HG03039 (cell line): Measurements from ENCODE around the gene AP3D1.
"Not testable (repeated sequence)": the region's sequence is repeated elsewhere in the genome, so short reads cannot be mapped to it uniquely, and the experiment has no call there.

Experiments used
- ATAC-seq: cut with Tn5 transposase; IDR thresholded peaks from one replicate; pipeline ENCODE4 v1.9.1; 2021; ENCODE audit warnings: mild to moderate bottlenecking, moderate library complexity; ENCODE audit not compliant: unreplicated experiment

AP3D1 gene

DNA sequence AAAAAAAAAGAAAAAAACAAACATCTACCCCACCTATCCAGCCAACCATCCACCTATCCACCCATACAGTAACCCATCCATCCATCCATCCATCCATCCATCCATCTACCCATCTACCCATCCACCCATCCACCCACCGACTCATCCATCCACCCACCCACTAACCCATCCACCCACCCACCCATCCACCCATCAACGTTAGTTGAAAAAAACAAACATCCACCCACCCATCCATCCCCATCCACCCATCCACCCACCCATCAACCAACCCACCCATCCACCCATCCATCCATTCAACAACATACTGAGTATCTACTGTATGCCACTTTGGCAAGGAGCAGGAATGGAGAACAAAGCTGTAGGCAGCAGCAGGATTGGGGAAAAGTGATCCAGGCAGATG is 6.1 kb upstream of the AP3D1 start:
- no peak for ATAC-seq

DNA sequence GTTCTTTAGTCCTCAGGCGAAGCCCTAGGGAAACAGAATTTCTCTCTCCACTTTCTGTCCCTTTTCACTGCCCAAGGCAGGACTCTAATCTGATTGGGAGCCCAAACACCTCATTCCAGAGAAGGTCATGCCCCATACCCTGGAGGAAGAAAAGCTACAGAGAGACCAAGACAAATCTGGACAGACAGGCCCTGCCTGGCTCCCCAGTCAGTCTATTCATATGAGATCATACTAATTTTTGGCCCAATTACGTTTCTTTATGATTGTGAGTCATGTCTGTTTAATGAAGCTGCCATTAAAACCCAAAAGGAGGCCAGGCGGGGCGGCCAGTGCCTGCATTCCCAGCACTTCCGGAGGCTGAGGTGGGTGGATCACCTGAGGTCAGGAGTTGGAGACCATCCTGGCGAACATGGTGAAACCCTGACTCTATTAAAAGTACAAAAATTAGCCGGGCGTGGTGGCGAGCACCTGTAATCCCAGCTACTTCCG is 3.3 kb upstream of the AP3D1 start:
- no peak for ATAC-seq

DNA sequence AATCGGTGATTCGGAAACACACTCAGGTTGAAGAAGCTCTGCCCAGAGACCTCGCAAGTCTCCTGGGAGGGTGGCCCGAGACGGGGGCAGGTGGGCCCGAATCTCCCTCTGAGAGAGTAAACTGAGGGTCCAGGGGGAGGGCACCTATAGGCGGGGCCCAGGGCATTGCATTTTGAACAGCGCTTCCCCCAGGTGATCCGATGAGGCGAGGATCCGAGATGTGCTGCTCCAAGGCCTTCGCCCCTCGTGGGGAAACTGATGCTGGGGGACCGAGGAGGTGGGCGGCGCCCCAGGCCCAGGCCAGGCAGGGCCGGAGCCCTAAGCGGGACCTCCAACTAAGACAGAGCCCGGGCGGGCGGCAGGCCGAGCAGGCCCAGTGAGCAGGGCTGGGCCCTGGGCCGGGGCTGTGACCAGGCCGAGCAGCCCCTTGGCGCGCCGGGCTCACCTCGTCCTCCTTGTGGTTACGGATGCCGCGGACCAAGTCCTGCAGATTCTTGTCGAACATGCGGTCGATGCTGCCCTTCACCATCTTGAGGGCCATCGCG is 500 bp downstream of the AP3D1 start:
- peak; percentile 17 for ATAC-seq

DNA sequence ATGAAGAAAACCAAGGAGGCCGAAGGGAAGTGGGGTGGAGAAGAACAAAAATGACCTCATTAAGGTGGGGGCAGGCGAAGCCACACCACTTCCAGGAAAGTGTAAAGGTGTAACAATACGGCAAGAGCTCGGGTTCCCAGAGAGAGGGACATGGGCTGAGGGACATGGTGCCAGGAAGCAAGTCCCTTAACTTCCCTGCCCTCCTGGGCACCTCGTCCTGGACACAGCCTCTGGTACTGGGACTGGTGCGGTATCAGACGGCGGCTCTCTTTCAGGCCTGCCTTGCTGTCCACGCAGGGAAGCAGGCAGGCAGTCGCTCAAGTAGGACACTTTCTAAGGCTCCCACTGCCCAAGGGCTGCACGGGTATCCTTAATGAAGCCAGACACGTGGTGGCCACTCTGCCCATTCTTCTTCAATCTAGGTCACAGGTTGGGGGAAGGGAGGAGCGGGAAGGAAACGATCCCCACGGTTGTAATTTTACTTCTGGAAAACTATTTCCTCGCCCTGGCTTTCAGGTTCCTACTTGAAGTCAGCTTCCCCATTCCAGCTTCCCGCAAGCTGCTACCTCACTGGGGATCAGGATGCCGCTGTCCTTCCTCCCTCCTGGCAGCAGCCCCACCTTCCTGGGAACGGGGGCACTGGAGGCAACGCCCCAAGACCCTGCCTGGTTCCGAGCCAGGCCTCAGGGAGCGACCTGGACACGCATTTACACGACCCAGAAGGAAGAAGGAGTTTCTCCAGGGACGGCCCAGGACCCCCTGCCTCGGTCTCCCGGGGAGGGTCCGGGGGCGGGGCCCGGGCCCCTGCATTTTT is 1.2 kb downstream of the AP3D1 start:
- no peak for ATAC-seq

DNA sequence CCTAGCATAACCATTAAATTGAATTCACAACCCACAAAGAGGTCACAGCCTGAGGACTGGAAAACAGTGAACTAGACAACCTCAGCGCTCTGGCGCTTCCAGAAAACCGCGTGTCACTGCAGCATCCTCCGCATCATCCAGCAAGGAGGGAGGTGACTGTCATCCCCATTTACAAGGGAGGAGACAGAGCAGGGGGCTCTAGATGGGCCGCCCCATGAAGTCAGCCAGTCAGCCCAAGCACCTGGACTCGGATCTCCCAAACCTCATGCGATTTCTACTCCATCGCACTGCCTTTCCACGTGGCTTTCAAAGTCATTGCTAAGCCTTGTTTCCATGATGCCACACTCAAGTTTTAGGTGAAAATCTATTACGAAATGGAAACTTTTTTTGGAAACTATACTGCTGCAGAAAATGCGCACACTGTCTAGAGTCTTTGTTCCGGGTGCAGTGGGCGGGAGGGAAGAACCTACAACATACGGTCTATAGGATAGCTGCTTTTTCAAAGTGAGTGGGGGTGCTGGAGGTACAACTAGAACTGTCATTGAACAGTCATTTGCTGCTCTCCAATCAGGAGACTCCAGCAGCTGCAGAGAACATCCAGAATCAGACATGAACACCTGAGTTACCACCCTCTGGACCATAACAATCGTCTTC is 2.8 kb downstream of the AP3D1 start:
- no peak for ATAC-seq

DNA sequence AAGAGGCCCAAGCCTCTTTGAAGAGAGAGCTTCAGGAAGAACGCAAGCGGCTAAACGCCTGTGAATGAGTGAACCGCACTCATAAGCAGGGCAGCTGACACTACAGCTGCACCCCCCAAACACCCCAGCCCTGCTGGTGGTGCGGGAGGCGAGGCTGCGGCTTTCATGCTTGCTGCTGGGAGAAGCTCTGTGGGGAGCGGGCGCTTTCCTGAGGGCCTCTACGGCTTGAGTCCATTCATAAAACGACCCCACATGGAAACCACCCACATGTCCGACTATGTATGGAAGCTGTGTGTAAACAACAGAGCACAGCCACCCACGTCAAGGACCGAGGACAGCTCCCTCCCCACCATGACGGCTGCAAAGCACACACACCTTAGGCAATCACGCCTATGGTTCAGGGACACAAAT is 5.5 kb downstream of the AP3D1 start:
- ATAC-seq: no peak

DNA sequence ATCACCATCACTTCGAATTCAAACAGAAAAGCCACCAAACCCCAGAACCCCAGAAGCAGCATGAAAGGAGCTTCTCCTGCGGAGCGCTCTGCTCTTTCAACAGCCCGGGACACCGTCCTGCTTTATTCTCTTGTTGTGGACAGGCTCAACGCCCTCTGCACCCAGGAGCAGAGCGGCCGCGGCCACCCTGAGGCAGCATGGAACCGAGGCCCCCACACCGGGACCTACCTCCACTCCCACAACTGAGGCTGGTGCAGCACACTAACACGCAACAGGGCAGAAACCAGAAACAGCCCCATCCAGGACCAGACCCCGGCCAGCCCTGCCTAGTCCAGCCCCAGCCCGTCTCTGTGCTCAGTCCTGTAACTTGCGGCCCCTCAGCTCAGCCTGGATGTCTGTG is 7.2 kb downstream of the AP3D1 start:
- ATAC-seq: no peak

DNA sequence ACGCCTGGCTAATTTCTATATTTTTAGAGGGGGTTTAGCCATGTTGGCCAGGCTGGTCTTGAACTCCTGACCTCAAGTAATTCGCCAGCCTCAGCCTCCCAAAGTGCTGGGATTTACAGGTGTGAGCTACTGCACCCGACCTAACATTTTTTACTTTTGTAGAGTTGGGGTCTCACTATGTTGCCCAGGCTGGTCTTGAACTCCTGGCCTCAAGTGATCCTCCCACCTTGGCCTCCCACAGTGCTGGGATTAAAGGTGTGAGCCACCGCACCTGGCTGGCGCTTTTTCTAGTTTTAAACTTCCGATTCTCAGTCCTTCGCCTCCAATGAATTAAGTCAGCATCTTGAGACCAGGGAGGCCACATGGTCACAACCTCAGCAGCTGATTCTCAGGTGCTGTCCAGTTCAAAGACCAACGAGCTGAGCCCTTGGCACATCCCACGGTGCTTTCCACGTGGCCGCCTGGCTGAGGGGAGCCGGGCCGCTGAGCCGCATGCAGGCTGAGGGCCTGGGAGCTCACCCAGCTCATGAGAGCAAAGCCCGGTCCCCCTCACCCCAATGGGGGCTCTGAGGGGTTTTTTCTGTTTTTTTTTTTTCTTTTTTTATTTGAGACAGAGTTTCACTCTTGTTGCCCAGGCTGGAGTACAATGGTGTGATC is 9.1 kb downstream of the AP3D1 start:
- ATAC-seq: no peak

DNA sequence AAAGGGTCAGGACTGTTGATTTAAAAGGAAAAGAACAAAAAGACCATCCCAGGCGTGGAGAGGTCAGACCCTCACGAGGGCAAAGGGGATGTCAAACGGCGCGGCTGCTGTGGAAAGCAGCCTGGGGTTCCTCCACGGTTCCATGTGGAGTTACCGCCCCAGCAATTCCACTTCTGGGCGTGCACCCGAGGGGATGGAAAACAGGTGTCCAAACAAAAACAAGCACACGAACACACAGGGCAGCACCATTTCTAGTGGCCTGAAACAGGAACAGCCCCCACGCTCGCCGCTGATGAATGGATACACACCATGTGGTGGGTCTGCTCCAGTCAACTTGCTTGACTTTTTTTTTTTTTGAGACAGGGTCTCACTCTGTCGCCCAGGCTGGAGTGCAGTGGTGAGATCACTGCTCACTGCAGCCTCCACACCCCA is 11.2 kb downstream of the AP3D1 start:
- ATAC-seq: no peak

DNA sequence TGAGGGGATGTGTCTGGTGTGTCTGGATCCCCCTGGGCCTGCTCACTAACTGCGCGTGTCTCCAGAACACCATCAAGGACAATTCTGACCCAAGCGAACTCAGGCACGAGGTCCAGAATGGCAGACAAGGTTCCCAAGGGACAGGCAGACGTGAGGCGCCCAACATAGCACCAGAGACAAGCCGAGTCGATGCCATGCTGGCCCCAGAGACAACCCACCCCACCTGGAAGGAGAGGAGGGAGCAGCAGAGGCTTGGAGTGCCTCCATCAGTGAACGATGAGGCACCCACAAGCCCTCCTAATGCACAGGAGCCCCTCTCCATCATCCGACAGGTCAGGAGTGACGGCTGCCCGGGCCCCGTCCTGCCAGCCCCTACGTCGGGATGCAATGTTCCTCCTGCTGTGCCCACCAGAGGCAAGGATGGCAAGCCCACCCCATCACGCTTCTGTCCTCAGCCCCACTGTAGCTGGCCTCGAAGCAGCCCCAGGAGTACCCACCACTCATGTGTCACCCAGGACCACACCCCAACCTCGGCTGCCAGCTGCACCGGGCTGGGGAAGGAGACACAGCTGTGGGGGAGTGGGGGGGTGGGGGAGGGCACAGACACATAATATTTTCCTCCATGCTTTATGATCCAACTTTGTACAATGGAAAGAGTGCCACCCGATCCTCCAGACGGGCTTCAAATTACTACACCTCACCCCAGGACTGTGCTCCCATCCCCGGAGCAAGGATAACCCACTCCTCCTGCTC is 11.8 kb downstream of the AP3D1 start:
- no peak for ATAC-seq

DNA sequence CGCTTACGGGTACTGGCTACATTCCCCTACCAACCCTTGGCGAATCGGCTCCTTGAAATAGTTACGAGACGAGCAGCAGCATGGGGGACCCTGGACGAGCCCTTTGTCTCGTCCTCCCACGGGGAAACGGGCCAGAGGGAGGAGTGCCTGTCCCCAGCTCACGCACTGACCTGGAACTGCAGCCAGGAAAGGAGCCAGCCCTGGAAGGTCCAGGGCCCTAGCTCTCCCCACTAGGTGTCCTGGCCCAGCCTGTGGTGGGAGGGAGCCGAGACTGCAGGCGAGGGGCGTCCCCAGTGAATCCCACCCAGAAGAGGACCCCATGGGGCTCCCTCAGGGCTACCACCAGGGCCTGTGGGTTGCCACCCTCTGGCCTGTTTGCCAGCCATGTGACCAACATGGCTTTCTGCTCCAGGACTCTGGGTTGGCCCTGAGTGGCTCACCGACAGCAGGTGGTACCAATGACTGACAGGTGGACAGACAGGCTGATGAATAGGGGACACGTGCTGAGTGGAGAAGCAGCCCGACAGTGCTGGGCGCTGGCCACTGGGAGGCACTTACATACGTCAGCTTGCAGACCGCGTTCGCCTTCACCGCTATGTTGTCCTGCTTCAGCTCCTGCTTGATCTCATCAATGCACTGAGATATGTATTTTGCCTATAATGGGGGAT is 13.2 kb downstream of the AP3D1 start:
- ATAC-seq: no peak

DNA sequence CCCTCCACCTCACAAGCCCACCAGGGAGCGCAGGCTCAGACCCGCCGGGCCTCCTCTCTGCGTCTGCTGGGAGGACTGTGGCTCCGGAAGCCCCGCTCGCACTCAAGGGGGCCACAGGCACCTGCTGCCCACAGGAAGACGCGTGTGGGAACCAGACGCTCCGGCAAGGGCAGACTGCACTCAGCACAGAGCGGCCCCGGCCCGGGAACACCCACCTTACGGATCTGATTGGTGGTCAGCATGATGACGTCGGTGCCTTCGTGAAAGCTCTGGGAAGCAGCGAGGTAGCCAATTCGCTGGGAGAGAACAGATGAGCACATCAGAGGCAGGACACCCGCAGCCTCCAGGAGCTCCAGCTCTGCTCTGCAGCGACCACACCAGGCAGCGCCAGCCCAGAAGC is 14.6 kb downstream of the AP3D1 start:
- ATAC-seq: no peak

DNA sequence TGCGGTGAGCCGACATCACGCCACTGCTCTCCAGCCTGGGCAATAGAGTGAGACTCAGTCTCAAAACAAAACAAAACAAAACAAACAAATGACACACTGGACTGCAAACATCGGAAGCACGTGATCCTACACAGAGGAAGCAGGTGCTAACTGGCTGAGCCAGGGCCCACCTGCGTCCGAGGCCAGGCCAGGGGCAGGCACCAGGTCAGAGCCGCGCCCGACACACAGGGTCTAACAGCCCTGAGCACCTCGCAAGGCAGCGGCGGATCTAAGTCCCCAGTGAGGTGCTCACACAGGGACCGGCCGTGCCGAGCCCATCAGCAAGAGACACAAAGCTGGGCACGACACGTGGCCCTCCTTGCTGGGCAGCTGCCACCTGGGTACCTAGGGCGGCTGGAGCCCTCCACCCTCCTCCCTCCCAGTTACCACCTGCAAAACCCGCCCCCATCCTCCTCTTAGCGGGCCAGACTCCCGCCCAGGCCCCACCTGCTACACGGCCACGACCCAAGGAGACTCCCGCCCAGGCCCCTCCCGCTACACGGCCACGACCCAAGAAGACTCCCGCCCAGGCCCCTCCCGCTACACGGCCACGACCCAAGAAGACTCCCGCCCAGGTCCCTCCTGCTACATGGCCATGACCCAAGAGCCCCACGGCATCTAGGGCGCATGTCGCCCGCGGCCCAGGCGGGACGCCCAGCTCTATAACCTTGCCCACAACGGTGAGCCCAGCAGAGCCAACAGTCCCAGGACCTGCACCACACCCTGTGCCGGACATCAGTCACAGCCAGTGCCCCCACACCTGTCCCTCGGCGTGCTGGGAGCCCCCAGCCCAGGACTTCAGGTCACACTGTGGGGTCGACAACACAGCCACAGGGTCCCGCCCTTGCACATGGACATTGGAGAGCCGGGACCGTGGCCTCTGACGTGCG is 15.6 kb downstream of the AP3D1 start:
- no peak for ATAC-seq

DNA sequence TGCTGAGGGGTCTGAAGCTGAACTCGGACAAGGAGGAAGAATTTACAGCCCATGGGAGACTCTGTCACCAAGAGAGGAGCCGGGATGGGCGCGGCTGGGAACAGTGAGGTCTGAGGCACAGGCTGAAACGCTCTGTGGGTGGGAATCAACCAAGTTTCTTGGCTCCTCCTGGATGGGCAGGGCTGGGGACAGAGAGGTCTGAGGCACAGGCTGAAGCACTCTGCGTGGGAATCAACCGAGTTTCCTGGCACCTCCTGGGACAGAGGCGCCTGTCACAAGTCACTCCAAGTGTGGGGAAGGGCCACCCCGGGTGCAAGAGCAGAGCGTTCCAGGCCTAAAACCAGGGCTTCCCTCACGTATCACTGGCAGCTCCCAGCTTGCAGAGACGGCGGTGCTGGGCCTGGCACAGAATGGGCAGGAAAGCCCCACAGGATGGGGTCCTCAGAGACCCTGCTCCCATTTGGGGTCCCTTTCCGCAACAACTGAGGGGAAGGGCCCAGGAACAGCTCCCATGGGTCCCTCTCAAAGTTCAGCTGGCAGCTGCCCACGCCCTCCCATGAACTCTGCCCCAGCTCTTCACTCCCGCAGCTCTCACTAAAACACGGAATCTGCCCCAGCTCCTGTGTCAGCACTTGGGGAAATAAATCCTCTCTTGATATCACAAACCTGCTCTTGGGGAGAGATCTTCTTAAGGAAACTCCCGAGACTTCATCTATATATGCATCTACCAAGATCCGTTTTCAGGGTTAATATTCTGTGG is 18.5 kb downstream of the AP3D1 start:
- ATAC-seq: no peak

DNA sequence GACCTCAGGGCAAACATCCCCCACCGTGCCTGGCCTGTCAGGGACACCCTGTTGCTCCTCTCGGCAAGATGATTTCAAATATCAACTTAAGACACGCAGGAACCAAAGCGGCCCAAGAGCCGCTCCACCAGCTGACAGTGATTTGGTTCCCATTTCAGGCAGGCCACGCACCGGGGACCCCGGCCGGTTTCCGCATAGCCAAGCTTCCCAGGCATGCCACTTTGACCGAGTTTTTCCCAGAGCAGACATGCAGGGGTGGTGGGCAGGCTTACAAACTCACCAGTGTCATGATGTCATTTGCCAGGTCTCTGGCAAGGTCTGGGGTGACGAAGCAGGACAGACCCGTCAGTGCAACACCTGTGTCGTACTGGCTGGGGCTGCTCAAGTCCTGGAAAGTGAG is 19.2 kb downstream of the AP3D1 start:
- no peak for ATAC-seq

DNA sequence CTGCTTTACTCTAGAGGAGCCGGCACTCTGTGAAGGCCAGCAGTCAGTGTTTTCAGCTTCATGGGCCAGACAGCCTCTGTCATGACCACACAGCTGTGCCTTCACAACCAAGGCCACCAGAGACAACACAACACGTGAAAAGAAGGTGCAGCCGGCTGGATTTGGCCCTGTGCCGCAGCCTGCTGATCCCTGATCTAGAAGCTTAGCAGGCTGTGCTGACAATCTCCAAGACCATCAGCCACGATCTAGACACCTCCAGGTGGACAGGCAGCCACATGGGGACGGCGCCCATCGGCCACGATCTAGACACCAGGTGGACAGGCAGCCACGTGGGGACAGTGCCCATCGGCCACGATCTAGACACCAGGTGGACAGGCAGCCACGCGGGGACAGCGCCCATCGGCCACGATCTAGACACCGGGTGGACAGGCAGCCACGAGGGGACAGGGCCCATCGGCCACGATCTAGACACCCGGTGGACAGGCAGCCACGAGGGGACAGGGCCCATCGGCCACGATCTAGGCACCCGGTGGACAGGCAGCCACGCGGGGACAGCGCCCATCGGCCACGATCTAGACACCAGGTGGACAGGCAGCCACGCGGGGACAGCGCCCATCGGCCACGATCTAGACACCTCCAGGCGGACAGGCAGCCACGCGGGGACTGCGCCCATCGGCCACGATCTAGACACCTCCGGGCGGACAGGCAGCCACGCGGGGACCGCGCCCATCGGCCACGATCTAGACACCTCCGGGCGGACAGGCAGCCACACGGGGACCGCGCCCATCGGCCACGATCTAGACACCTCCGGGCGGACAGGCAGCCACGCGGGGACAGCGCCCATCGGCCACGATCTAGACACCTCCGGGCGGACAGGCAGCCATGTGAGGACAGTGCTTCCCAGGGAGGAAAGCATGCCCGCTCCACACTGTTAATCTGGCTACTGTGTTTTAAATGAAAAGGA is 20.1 kb downstream of the AP3D1 start:
- ATAC-seq: not testable (repeated sequence)
